Measurements from ENCODE around the gene SLC22A7.

The SLC22A7 gene

GRCh38 chr6:43297644-43298564, at the start of gene SLC22A7:
SLC22A7 (plus strand) TSS chr6:43298260; CDS start chr6:43298359, 99 bp downstream.
- no peak for DNase-seq

GRCh38 chr6:43248791-43249190, 49.3 kb upstream of the SLC22A7 start:
- no peak for DNase-seq

GRCh38 chr6:43250992-43251373, 47.1 kb upstream of the SLC22A7 start:
- no peak for DNase-seq

GRCh38 chr6:43253401-43253800, 44.7 kb upstream of the SLC22A7 start:
- no peak for DNase-seq

- DNase-seq: no peak
These were observed 43.8 kb upstream of the SLC22A7 start for GRCh38 chr6:43254138-43254817.

GRCh38 chr6:43254846-43255245, 43.2 kb upstream of the SLC22A7 start:
- DNase-seq: no peak

- DNase-seq: no peak
These were observed 42.5 kb upstream of the SLC22A7 start for GRCh38 chr6:43255408-43256054.

- no peak for DNase-seq
These were observed 41.2 kb upstream of the SLC22A7 start for GRCh38 chr6:43256670-43257366.

GRCh38 chr6:43257367-43258145, 40.5 kb upstream of the SLC22A7 start:
- DNase-seq: no peak

GRCh38 chr6:43258180-43258579, 39.9 kb upstream of the SLC22A7 start:
- no peak for DNase-seq

GRCh38 chr6:43258807-43259686, 39.0 kb upstream of the SLC22A7 start:
- no peak for DNase-seq

GRCh38 chr6:43260791-43261190, 37.3 kb upstream of the SLC22A7 start:
- no peak for DNase-seq

GRCh38 chr6:43261198-43261597, 36.9 kb upstream of the SLC22A7 start:
- DNase-seq: no peak

- DNase-seq: no peak
These were observed 35.9 kb upstream of the SLC22A7 start for GRCh38 chr6:43262000-43262779.

- no peak for DNase-seq
These were observed 35.2 kb upstream of the SLC22A7 start for GRCh38 chr6:43262780-43263313.

- no peak for DNase-seq
These were observed 34.5 kb upstream of the SLC22A7 start for GRCh38 chr6:43263314-43264178.

- no peak for DNase-seq
These were observed 33.4 kb upstream of the SLC22A7 start for GRCh38 chr6:43264599-43265145.

- DNase-seq: no peak
These were observed 32.5 kb upstream of the SLC22A7 start for GRCh38 chr6:43265564-43265963.

Measured in DMS79 treated with DMSO at 0.1 percent for 48 hours (cell line).